Testis (tissue), 2 donors: ENCODE measurements around the gene CPZ.

Experiments used
- POLR2A ChIP-seq: fragments of 450-650 bp; IDR thresholded peaks from one replicate; pipeline ENCODE4 v1.6.1; 2017; ENCODE audit warnings: antibody characterized with exemption, mild to moderate bottlenecking, moderate library complexity
- TF ChIP-seq, protein P1 (sequence below), 3 experiments: fragments of 450-650 bp in 2 of 3; fragments of 200-600 bp in 1 of 3; sonication (generic) in 1 of 3; IDR thresholded peaks; one replicate each; pipeline ENCODE4 v1.5.1; 2016 to 2019; ENCODE audit warnings: antibody characterized with exemption in 3 of 3, mild to moderate bottlenecking in 2 of 3, moderate library complexity in 1 of 3

DNA sequence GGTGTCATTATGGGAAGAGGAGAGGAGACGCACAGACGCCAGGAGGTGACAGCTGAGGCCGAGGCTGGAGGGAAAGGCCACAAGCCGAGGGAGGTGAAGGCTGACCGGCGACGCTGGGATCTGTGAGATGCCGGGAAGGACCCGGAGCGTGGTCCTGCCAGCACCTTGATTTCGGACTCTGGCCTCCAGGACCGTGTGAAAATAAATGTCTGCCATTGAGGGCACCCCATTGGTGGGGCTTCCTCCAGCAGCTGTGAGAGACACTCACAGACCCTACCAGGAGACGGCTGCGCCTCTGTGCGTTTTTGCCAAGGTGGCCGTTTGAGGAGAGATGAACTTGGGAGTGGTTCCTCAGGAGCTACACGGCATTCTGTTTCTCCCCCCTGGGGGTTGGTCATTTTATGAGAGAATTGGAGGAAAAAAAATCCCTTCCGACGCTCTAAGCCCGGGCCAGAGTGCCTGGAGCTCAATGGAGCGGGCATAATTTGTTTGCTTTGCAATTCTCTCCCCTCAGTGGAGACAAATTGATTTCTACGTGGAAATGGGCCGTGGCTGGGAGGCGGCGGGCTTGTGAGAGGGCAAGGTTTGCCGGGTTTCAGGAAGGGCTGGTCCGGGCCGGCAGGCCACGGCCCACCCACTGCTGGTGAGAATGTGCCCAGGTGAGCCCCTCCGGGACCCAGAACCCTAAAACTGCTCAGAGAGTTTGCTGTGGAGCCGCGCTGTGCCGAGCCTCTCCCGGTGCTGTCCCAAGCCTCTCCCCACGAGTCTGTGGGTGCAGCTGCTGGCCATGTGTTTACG lies 53.9 kb downstream of the CPZ start:
- TF ChIP-seq, protein P1, sequence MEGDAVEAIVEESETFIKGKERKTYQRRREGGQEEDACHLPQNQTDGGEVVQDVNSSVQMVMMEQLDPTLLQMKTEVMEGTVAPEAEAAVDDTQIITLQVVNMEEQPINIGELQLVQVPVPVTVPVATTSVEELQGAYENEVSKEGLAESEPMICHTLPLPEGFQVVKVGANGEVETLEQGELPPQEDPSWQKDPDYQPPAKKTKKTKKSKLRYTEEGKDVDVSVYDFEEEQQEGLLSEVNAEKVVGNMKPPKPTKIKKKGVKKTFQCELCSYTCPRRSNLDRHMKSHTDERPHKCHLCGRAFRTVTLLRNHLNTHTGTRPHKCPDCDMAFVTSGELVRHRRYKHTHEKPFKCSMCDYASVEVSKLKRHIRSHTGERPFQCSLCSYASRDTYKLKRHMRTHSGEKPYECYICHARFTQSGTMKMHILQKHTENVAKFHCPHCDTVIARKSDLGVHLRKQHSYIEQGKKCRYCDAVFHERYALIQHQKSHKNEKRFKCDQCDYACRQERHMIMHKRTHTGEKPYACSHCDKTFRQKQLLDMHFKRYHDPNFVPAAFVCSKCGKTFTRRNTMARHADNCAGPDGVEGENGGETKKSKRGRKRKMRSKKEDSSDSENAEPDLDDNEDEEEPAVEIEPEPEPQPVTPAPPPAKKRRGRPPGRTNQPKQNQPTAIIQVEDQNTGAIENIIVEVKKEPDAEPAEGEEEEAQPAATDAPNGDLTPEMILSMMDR (IDR thresholded peaks at IDR 0.05): no peak
- no peak for TF ChIP-seq POLR2A
